Measurements from ENCODE around the gene TRPM6. TPM values are rescaled to one million over a fixed set of nuclear protein-coding genes. Genes with fewer than 3 reads are reported as not detected.

Gene TRPM6
- total and polyA plus RNA-seq, 8 donors = under 0.01 to 18.8 (median 2.3) TPM; not detected in 2

GRCh38 chr9:74728176-74728575 is 159.5 kb downstream of the TRPM6 start:
- intact Hi-C loops (cut with DNase I; ENCODE audit: low total_unique reads) = no loop called here
- H3K36me3 ChIP-seq = no peaks in the 10 kb centered on the region
- H3K9me3 ChIP-seq = no peaks in the 10 kb centered on the region
- no peak for TF ChIP-seq EP300 (IDR thresholded peaks at IDR 0.05)
- TF ChIP-seq POLR2A (IDR thresholded peaks at IDR 0.05) = no peak
- TF ChIP-seq POLR2AphosphoS5 (IDR thresholded peaks at IDR 0.05) = no peak
- TF ChIP-seq, protein P1, sequence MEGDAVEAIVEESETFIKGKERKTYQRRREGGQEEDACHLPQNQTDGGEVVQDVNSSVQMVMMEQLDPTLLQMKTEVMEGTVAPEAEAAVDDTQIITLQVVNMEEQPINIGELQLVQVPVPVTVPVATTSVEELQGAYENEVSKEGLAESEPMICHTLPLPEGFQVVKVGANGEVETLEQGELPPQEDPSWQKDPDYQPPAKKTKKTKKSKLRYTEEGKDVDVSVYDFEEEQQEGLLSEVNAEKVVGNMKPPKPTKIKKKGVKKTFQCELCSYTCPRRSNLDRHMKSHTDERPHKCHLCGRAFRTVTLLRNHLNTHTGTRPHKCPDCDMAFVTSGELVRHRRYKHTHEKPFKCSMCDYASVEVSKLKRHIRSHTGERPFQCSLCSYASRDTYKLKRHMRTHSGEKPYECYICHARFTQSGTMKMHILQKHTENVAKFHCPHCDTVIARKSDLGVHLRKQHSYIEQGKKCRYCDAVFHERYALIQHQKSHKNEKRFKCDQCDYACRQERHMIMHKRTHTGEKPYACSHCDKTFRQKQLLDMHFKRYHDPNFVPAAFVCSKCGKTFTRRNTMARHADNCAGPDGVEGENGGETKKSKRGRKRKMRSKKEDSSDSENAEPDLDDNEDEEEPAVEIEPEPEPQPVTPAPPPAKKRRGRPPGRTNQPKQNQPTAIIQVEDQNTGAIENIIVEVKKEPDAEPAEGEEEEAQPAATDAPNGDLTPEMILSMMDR (IDR thresholded peaks at IDR 0.05) = no peak
- H3K27ac ChIP-seq = no peak overlapping the region
- 70 to 76% (median 74%) methylated on average over 7 of the region's 7 CpGs for WGBS, 5 donors
- H3K27me3 ChIP-seq = no peaks in the 10 kb centered on the region
- H3K4me3 ChIP-seq = no peak overlapping the region
- H3K4me1 ChIP-seq = no peaks in the 10 kb centered on the region
- no peak for DNase-seq

DNA sequence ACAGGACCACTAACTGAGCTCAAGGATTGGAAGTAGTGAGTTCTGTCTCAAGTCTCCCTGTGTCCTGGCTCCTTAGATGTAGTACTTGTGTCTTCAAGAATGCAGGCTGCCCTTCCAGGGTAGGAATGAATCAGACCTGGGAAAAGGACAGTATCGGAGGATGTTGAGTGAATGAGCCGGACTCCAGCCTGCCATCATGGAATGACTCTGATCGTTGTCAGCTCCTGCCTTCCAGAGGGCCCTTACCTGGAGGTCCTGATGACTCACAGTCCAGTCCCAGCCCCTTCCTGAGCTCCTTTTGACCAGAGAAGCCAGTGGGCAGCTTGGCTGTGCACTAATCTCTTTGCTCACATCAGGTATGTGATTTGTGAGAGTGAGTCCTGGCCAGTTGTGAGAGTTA is 161.1 kb downstream of the TRPM6 start:
- H3K9me3 ChIP-seq = no peaks in the 10 kb centered on the region
- H3K27me3 ChIP-seq = no peaks in the 10 kb centered on the region
- 89 to 97% (median 96%) methylated on average over 3 of the region's 3 CpGs for WGBS, 5 donors
- DNase-seq = no peak
- TF ChIP-seq EP300 (IDR thresholded peaks at IDR 0.05) (no peak), POLR2AphosphoS5 (IDR thresholded peaks at IDR 0.05) (no peak), POLR2A (IDR thresholded peaks at IDR 0.05) (no peak)
- TF ChIP-seq, protein P1 (IDR thresholded peaks at IDR 0.05) = no peak
- no peaks in the 10 kb centered on the region for H3K36me3 ChIP-seq
- H3K4me1 ChIP-seq = no peaks in the 10 kb centered on the region
- no peak overlapping the region for H3K27ac ChIP-seq
- no peak overlapping the region for H3K4me3 ChIP-seq
- intact Hi-C loops (cut with DNase I; ENCODE audit: low total_unique reads) = no loop called here

GRCh38 chr9:74724317-74724716 is 163.4 kb downstream of the TRPM6 start:
- no peaks in the 10 kb centered on the region for H3K4me1 ChIP-seq
- 50 to 66% (median 62%) methylated on average over 5 of the region's 5 CpGs for WGBS, 5 donors
- no peak for DNase-seq

GRCh38 chr9:74721696-74722660 is 165.7 kb downstream of the TRPM6 start:
- TF ChIP-seq POLR2AphosphoS5 (IDR thresholded peaks at IDR 0.05) (no peak), POLR2A (IDR thresholded peaks at IDR 0.05) (no peak), EP300 (IDR thresholded peaks at IDR 0.05) (no peak)
- TF ChIP-seq, protein P1 (IDR thresholded peaks at IDR 0.05) = no peak
- Histone ChIP-seq H3K36me3 (no peaks in the 10 kb centered on the region), H3K4me3 (no peak overlapping the region), H3K27ac (no peak overlapping the region), H3K9me3 (no peaks in the 10 kb centered on the region), H3K4me1 (no peaks in the 10 kb centered on the region), H3K27me3 (no peaks in the 10 kb centered on the region)
- 47 to 60% (median 52%) methylated on average over 5 of the region's 5 CpGs for WGBS, 5 donors
- DNase-seq = no peak
- intact Hi-C loops (cut with DNase I; ENCODE audit: low total_unique reads) = no loop called here

More at GRCh38 chr9:74724317-74724716, 163.4 kb downstream of the TRPM6 start:
- Histone ChIP-seq H3K4me3 (no peak overlapping the region), H3K9me3 (no peaks in the 10 kb centered on the region), H3K27ac (no peak overlapping the region), H3K27me3 (no peaks in the 10 kb centered on the region), H3K36me3 (no peaks in the 10 kb centered on the region)
- intact Hi-C loops (cut with DNase I; ENCODE audit: low total_unique reads) = no loop called here
- TF ChIP-seq, protein P1 (IDR thresholded peaks at IDR 0.05) = no peak
- TF ChIP-seq EP300 (IDR thresholded peaks at IDR 0.05) = no peak
- no peak for TF ChIP-seq POLR2AphosphoS5 (IDR thresholded peaks at IDR 0.05)
- no peak for TF ChIP-seq POLR2A (IDR thresholded peaks at IDR 0.05)

All from stomach (tissue), 9 donors.